GM12878 (cell line): Measurements from ENCODE around the gene KAT2A. TPM values are rescaled to one million over a fixed set of nuclear protein-coding genes. Genes with fewer than 3 reads are reported as not detected.
A peak's percentile ranks its signal among the peaks of the same experiment; 100 is the strongest.

Source experiments
- ATAC-seq: fragments of 200-7000 bp; cut with Tn5 transposase; 3 replicates; pipeline ENCODE4 v1.9.1; 2020; ENCODE audit warnings: mild to moderate bottlenecking, moderate library complexity
- BruUV-seq: library from RNA; stranded (reverse); fragments of 400-500 nt; replicated peaks from 2 replicates; lab custom pipeline; 2021; lab: Mats Ljungman, UMichigan
- CTCF ChIA-PET: fragments of 300-600 bp; sonication (Branson Sonifier 250); formaldehyde crosslinking; extraction: SDS; loops from one replicate; lab custom pipeline; 2021; ENCODE audit warnings: inconsistent platforms; lab: Yijun Ruan, JAX
- POLR2A ChIA-PET: fragments of 350-600 bp; formaldehyde crosslinking; extraction: SDS; loops from one replicate; lab custom pipeline; 2021; ENCODE audit warnings: inconsistent platforms; lab: Charles Lee
- RAD21 ChIA-PET: fragments of 300-600 bp; sonication (Branson Sonifier 250); formaldehyde crosslinking; loops from one replicate; lab custom pipeline; 2023; ENCODE audit warnings: antibody characterized with exemption; ENCODE audit not compliant: unreplicated experiment; lab: Charles Lee
- SMC1A ChIA-PET: fragments of 300-600 bp; sonication (Branson Sonifier 250); formaldehyde crosslinking; loops from one replicate; lab custom pipeline; 2023; ENCODE audit not compliant: unreplicated experiment, uncharacterized antibody; lab: Charles Lee
- DNase-seq: peaks from one replicate; pipeline ENCODE4 v3.0.0-alpha.2; 2011; ENCODE audit warnings: low read depth, low spot score
- FAIRE-seq: peaks from 3 replicates; lab custom pipeline; 2011; peaks lifted over from hg19 to GRCh38; lab: Jason Lieb, UNC
- H2AFZ ChIP-seq: 2 replicates; pipeline ENCODE4 v1.6.0; 2011; ENCODE audit warnings: low read depth, low read length, control low read depth; ENCODE audit not compliant: control insufficient read depth
- H3K27ac ChIP-seq: 2 replicates; pipeline ENCODE4 v1.5.1; 2011; ENCODE audit warnings: control low read depth; ENCODE audit not compliant: control insufficient read depth, insufficient read depth
- H3K27me3 ChIP-seq, 2 experiments: replicated peaks in 1 of 2; 2 replicates each; pipeline versions ENCODE4 v1.6.0 to v1.6.1; 2011; ENCODE audit warnings: low read length in 1 of 2; ENCODE audit not compliant: control insufficient read depth in 2 of 2, insufficient read depth in 2 of 2
- H3K36me3 ChIP-seq, 2 experiments: 2 replicates each; pipeline ENCODE4 v1.5.1; 2011; ENCODE audit warnings: low read length in 1 of 2; ENCODE audit not compliant: control insufficient read depth in 2 of 2, insufficient read depth in 2 of 2
- H3K4me1 ChIP-seq: 2 replicates; pipeline ENCODE4 v1.6.1; 2011; ENCODE audit warnings: mild to moderate bottlenecking, low read length, moderate library complexity, mixed read lengths; ENCODE audit not compliant: control insufficient read depth, insufficient read depth
- H3K4me2 ChIP-seq: 2 replicates; pipeline ENCODE4 v1.6.0; 2011; ENCODE audit warnings: control low read depth; ENCODE audit not compliant: control insufficient read depth, insufficient read depth
- H3K4me3 ChIP-seq: fragments of 200-600 bp; sonication (generic); 2 replicates; pipeline ENCODE4 v1.5.1; 2016
- H3K79me2 ChIP-seq: 2 replicates; pipeline ENCODE4 v1.6.0; 2011; ENCODE audit warnings: low read length; ENCODE audit not compliant: control insufficient read depth, insufficient read depth
- H3K9ac ChIP-seq: 2 replicates; pipeline ENCODE4 v1.8.0; 2011; ENCODE audit warnings: low read length, control low read depth, mixed read lengths; ENCODE audit not compliant: control insufficient read depth, insufficient read depth
- H3K9me3 ChIP-seq: replicated peaks from 3 replicates; pipeline ENCODE4 v1.5.1; 2011; ENCODE audit warnings: mild to moderate bottlenecking, low read length; ENCODE audit not compliant: control insufficient read depth, insufficient read depth
- H4K20me1 ChIP-seq: 2 replicates; pipeline ENCODE4 v1.6.0; 2011; ENCODE audit not compliant: control insufficient read depth, insufficient read depth
- CBX3 ChIP-seq: fragments of 200-600 bp; sonication (generic); IDR thresholded peaks from 2 replicates; pipeline ENCODE4 v1.6.1; 2016; ENCODE audit warnings: low read depth, borderline replicate concordance
- LARP7 ChIP-seq: fragments of 450-650 bp; IDR thresholded peaks from 2 replicates; pipeline ENCODE4 v1.6.1; 2017; ENCODE audit warnings: mild to moderate bottlenecking
- POLR2A ChIP-seq: IDR thresholded peaks from 2 replicates; pipeline ENCODE4 v1.6.1; 2011; ENCODE audit warnings: low read depth, mild to moderate bottlenecking, low read length
- TCF7 ChIP-seq: IDR thresholded peaks from 2 replicates; pipeline ENCODE4 v1.6.1; 2014; ENCODE audit warnings: antibody characterized with exemption, borderline replicate concordance
- ZBTB40 ChIP-seq: fragments of 450-650 bp; IDR thresholded peaks from 2 replicates; pipeline ENCODE4 v1.6.1; 2016; ENCODE audit warnings: mild to moderate bottlenecking, moderate library complexity, borderline replicate concordance
- WGBS: methylation state at CpG from one replicate; pipeline ENCODE4 v1.1.6; 2016; ENCODE audit warnings: low lambda C conversion rate; ENCODE audit not compliant: insufficient replicate concordance, insufficient coverage; ENCODE audit errors: missing lambda C conversion rate; 5-methylcytosine and 5-hydroxymethylcytosine counted together
- in situ Hi-C: fragments of 300-500 bp; cut with MboI; formaldehyde crosslinking; loops from 9 replicates; pipeline ENCODE4 v1.14.3; 2018; ENCODE audit warnings: mixed read lengths
- intact Hi-C: fragments of 100-400 bp; cut with micrococcal nuclease; formaldehyde crosslinking; loops from one replicate; pipeline ENCODE4 v1.14.2; 2022; ENCODE audit not compliant: unreplicated experiment
- polyA plus RNA-seq, 11 experiments: library from polyadenylated mRNA; depleted of rRNA in 4 of 11; unstranded in 6 of 11; stranded (reverse) in 5 of 11; fragments of >200 nt; fragmentation: Nextera tagmentation in 4 of 11; fragmentation: Illumina TruSeq in 1 of 11; extraction: Ambion mirVana in 4 of 11; extraction: Trizol in 1 of 11; gene quantifications; 1 replicate in 1 of 11; 2 replicates in 10 of 11; pipeline versions ENCODE4 v1.2.1 to v1.2.3, GENCODE V29; 2011 to 2016; ENCODE audit warnings: inconsistent platforms in 2 of 11, missing spikeins in 2 of 11, low read depth in 1 of 11
- total RNA-seq, 4 experiments: library from RNA; depleted of rRNA in 3 of 4; stranded (reverse); fragments of >200 nt in 3 of 4; fragmentation: Illumina TruSeq in 1 of 4; extraction: Trizol in 1 of 4; gene quantifications; 2 replicates each; pipeline versions ENCODE4 v1.2.1 to v1.2.3, GENCODE V29; 2013 to 2021

KAT2A gene
- total and polyA plus RNA-seq, 10 of the 15 experiments (the other 5 are each of a cell fraction or from before 2014, with no cell fraction given), result 0.85 to 47.5 (median 14.6) TPM

- Histone ChIP-seq H3K27me3 (no peaks in the 10 kb centered on the region), H3K79me2 (peaks cover 2% of the 10 kb centered on the region; the same call in 1 of the 2 replicates), H3K9ac (no peak within 1 kb of the TSS), H2AFZ (no peak within 1 kb of the TSS), H3K36me3 (peaks cover 9 to 14% of the 10 kb centered on the region in 2 experiments), H4K20me1 (no peaks in the 10 kb centered on the region), H3K9me3 (no peaks in the 10 kb centered on the region), H3K4me2 (no peak within 1 kb of the TSS), H3K4me3 (no peak within 1 kb of the TSS), H3K4me1 (no peaks in the 10 kb centered on the region; the same call in 1 of the 2 replicates), H3K27ac (no peak within 1 kb of the TSS)
- no TSS peak for BruUV-seq
- ChIA-PET SMC1A (interaction anchor here (0.8 to 5.2 kb wide), 2 partner anchors 58 to 59 kb away, joined by 3 to 53 read pairs; partner anchors contain the start of gene KCNH4), CTCF (interaction anchor here (0.6 to 7.1 kb wide), 2 partner anchors 58 to 130 kb away, joined by 3 to 138 read pairs; partner anchors contain the start of gene KCNH4), RAD21 (interaction anchor here (0.6 kb wide), 1 partner anchor 190 kb away, joined by 3 read pairs; no protein-coding TSS in a partner anchor), POLR2A (interaction anchor here (1.1 to 1.3 kb wide), 2 partner anchors 15 to 105 kb away, joined by 3 read pairs; partner anchors contain the start of gene DNAJC7)
- intact Hi-C loops (no loop called here), in situ Hi-C loops (no loop called here)
- ATAC-seq (no peak), DNase-seq (no peak), FAIRE-seq (no peak)
- 96% methylated on average over 56 of the region's 61 CpGs for WGBS
- TF ChIP-seq ZBTB40 (no peak), TCF7 (no peak), CBX3 (no peak), LARP7 (no peak), POLR2A (peak; percentile 29; the same call in 1 of the 2 replicates)
Observed at GRCh38 chr17:42122371-42123303, 1.5 kb upstream of the KAT2A start, which contains the start of gene HSPB9. Gene HSPB9, plus strand, starts transcription at chr17:42122804. Its CDS starts 47 bp downstream, at chr17:42122851.
